Esophagus muscularis mucosa (tissue), 3 donors: Measurements from ENCODE around the gene GSTM3.

Experiments
- POLR2AphosphoS5 ChIP-seq, 2 donors: sonication (generic); formaldehyde crosslinking; IDR thresholded peaks; one replicate each; pipeline ENCODE4 v1.6.1; 2017; ENCODE audit warnings: antibody characterized with exemption in 2 of 2
- TF ChIP-seq, protein P1 (sequence below), 3 experiments: fragments of 200-600 bp in 2 of 3; fragments of 450-650 bp in 1 of 3; sonication (generic) in 2 of 3; IDR thresholded peaks; one replicate each; pipeline ENCODE4 v1.5.1; 2017 to 2019; ENCODE audit warnings: antibody characterized with exemption in 3 of 3, mild to moderate bottlenecking in 2 of 3, moderate library complexity in 1 of 3

DNA sequence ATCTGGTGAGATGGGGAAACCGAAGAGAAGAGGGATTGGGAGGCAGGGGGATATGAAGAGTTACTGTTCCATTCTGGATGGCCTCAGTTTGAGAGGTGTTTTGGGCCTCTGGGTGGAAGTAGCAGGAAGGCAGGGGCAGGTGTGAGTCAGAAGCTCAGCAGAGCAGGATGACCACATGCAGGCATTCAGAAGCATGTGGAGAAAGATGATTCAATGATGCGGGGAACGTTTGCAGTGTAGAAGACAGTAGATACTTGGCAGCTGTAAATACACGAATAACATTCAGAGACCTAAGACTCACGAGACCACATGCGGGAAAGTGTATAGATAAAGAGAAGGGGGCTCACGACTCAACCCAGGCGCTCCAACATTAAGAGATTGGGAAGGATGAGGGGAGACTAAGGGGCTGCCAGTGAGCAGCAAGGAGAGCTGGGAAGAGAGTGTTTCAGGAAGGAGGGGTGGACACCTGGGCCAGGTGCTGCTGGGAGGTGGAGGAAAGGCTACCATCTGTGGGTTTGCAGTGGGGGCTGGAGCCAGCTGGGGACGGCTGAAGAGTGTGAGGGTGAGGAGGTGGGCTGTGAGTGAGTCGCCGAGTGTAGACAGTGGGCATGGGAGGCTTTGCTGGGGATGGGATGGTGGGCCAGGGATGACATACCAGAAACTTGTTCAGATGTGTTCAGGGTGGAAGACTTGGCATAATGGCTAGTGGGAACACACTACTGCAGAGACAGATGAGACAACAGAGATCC, 28.7 kb upstream of the GSTM3 start:
- TF ChIP-seq, protein P1, sequence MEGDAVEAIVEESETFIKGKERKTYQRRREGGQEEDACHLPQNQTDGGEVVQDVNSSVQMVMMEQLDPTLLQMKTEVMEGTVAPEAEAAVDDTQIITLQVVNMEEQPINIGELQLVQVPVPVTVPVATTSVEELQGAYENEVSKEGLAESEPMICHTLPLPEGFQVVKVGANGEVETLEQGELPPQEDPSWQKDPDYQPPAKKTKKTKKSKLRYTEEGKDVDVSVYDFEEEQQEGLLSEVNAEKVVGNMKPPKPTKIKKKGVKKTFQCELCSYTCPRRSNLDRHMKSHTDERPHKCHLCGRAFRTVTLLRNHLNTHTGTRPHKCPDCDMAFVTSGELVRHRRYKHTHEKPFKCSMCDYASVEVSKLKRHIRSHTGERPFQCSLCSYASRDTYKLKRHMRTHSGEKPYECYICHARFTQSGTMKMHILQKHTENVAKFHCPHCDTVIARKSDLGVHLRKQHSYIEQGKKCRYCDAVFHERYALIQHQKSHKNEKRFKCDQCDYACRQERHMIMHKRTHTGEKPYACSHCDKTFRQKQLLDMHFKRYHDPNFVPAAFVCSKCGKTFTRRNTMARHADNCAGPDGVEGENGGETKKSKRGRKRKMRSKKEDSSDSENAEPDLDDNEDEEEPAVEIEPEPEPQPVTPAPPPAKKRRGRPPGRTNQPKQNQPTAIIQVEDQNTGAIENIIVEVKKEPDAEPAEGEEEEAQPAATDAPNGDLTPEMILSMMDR (IDR thresholded peaks at IDR 0.05) = no peak
- no peak for TF ChIP-seq POLR2AphosphoS5 (IDR thresholded peaks at IDR 0.05)
